Keratinocyte (primary cell): ENCODE measurements around the gene SYTL1. TPM values are rescaled to one million over a fixed set of nuclear protein-coding genes. Genes with fewer than 3 reads are reported as not detected.

Experiments used
- DNase-seq: peaks from one replicate; pipeline ENCODE4 v3.0.0-alpha.2; 2011; ENCODE audit warnings: low read depth, missing footprints, low spot score
- FAIRE-seq: peaks from 2 replicates; lab custom pipeline; 2011; peaks lifted over from hg19 to GRCh38; lab: Jason Lieb, UNC
- H2AFZ ChIP-seq: 2 replicates; pipeline ENCODE4 v1.6.0; 2012; ENCODE audit warnings: low read length, control low read depth, inconsistent platforms; ENCODE audit not compliant: control insufficient read depth
- H3K27ac ChIP-seq: 2 replicates; pipeline ENCODE4 v1.5.1; 2011; ENCODE audit warnings: low read length; ENCODE audit not compliant: control insufficient read depth, insufficient read depth
- H3K27me3 ChIP-seq: 3 replicates; pipeline ENCODE4 v1.6.0; 2011; ENCODE audit warnings: low read length; ENCODE audit not compliant: control insufficient read depth, insufficient read depth; ENCODE audit errors: extremely low read depth
- H3K36me3 ChIP-seq, 2 experiments: 2 replicates in 1 of 2; 3 replicates in 1 of 2; pipeline ENCODE4 v1.5.1; 2011; ENCODE audit warnings: low read length in 2 of 2, mild to moderate bottlenecking in 1 of 2; ENCODE audit not compliant: control insufficient read depth in 2 of 2, insufficient read depth in 2 of 2; ENCODE audit errors: extremely low read depth in 1 of 2
- H3K4me1 ChIP-seq: 3 replicates; pipeline ENCODE4 v1.5.1; 2011; ENCODE audit warnings: low read length; ENCODE audit not compliant: control insufficient read depth, insufficient read depth; ENCODE audit errors: extremely low read depth
- H3K4me2 ChIP-seq: 3 replicates; pipeline ENCODE4 v1.6.0; 2011; ENCODE audit warnings: low read depth, low read length; ENCODE audit not compliant: control insufficient read depth, insufficient read depth; ENCODE audit errors: extremely low read depth
- H3K4me3 ChIP-seq, 3 experiments: fragments of 200-600 bp in 1 of 3; sonication (generic) in 1 of 3; 2 replicates in 2 of 3; 3 replicates in 1 of 3; pipeline ENCODE4 v1.5.1; 2011 to 2016; ENCODE audit warnings: low read length in 3 of 3, mild to moderate bottlenecking in 3 of 3, control low read depth in 2 of 3, inconsistent platforms in 1 of 3, low read depth in 1 of 3, mixed read lengths in 1 of 3, mixed run types in 1 of 3, moderate library complexity in 1 of 3; ENCODE audit not compliant: control insufficient read depth in 2 of 3, insufficient read depth in 2 of 3; ENCODE audit errors: extremely low read depth in 1 of 3
- H3K79me2 ChIP-seq: 2 replicates; pipeline ENCODE4 v1.6.0; 2012; ENCODE audit warnings: low read length; ENCODE audit not compliant: control insufficient read depth, insufficient read depth
- H3K9ac ChIP-seq: 3 replicates; pipeline ENCODE4 v1.6.0; 2011; ENCODE audit warnings: low read length; ENCODE audit not compliant: control insufficient read depth, insufficient read depth; ENCODE audit errors: extremely low read depth
- H3K9me1 ChIP-seq: 3 replicates; pipeline ENCODE4 v1.6.0; 2011; ENCODE audit warnings: low read length; ENCODE audit not compliant: control insufficient read depth, insufficient read depth; ENCODE audit errors: extremely low read depth
- H3K9me3 ChIP-seq: 2 replicates; pipeline ENCODE4 v1.5.1; 2012; ENCODE audit warnings: low read depth, low read length; ENCODE audit not compliant: control insufficient read depth
- H4K20me1 ChIP-seq: 3 replicates; pipeline ENCODE4 v1.6.0; 2011; ENCODE audit warnings: low read length; ENCODE audit not compliant: control insufficient read depth, insufficient read depth; ENCODE audit errors: extremely low read depth
- EZH2 ChIP-seq: IDR thresholded peaks from one replicate; pipeline ENCODE4 v1.6.1; 2012; ENCODE audit warnings: inconsistent platforms, mild to moderate bottlenecking, low read length, moderate library complexity
- dilution Hi-C: fragments of 300-500 bp; cut with MboI; formaldehyde crosslinking; loops from one replicate; pipeline ENCODE4 v1.7.0; 2020; ENCODE audit warnings: low sequenced_read_pairs; ENCODE audit not compliant: extremely low pct_ligation_motif_present
- polyA plus RNA-seq, 5 experiments: library from polyadenylated mRNA; depleted of rRNA in 3 of 5; stranded (reverse) in 3 of 5; stranded (forward) in 1 of 5; unstranded in 1 of 5; fragments of >200 nt; gene quantifications; 1 replicate in 1 of 5; 2 replicates in 3 of 5; 3 replicates in 1 of 5; pipeline versions ENCODE4 v1.2.1 to v1.2.3, GENCODE V29; 2011 to 2012; ENCODE audit warnings: missing spikeins in 2 of 5, low read depth in 1 of 5, low replicate concordance in 1 of 5
- TF ChIP-seq, protein P1 (sequence below), 3 experiments: IDR thresholded peaks in 1 of 3; conservative IDR thresholded peaks in 1 of 3; optimal IDR thresholded peaks in 1 of 3; 2 replicates in 2 of 3; 3 replicates in 1 of 3; pipeline versions ENCODE3 to v1.5.1; 2011; ENCODE audit warnings: low read length in 3 of 3, mild to moderate bottlenecking in 3 of 3, moderate library complexity in 2 of 3, control low read depth in 1 of 3, inconsistent platforms in 1 of 3; ENCODE audit not compliant: insufficient read depth in 2 of 3; ENCODE audit errors: extremely low read depth in 1 of 3

The SYTL1 gene
- polyA plus RNA-seq, 1 donor (not counting 4 experiments of a cell fraction or from before 2014, with no cell fraction given) = 15.6 TPM

DNA sequence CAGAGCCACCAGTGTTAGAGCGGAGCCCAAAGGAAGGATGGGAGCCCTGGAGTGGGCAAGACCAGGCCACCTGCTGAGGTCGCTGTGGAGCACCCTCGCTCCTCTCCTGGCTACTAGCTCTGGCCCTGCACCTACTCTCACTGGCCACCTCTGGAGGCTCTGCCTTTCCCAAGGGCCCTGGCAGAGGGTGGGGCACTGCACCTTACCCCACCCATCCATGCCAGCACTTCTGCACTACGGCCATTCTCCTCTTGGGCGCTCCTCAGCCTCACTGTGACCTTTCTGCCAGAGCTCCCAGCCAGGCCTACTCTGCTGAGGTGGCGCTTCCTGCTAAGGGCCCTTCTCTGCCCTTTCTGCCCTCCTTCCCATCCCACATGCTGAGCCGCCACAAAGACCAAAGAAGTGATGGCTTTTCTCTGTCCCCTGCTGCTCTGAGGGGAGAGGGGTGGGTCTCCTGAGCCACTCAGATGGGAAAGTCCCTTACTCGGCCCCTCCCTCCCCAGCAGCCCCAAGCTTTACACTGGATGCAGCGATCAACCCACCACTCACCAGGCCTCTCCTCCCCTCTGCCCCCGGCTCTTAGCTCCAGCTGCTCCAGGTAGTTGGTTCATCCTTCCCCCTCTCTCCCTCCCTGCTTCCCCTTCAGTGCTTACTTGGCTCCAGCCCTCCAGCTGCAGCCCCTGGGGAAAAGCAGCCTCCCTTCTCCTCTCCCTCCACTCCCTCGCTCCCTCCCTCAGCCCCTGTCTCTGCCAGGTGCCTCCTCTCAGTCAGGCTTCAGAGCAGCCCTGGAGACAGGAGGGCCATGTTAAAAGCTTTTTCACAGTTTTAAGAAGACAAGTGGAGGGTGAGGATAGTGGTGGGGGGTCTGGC, 34.7 kb upstream of the SYTL1 start:
- no peak overlapping the region for H2AFZ ChIP-seq
- DNase-seq = no peak
- H3K9me1 ChIP-seq = no peaks in the 10 kb centered on the region
- H3K4me3 ChIP-seq = no peak overlapping the region
- no peaks in the 10 kb centered on the region for H3K4me1 ChIP-seq
- dilution Hi-C loops = no loop called here
- no peak overlapping the region for H3K27ac ChIP-seq
- H3K9me3 ChIP-seq = no peaks in the 10 kb centered on the region
- no peaks in the 10 kb centered on the region for H3K36me3 ChIP-seq
- no peak for FAIRE-seq
- H4K20me1 ChIP-seq = no peaks in the 10 kb centered on the region
- H3K79me2 ChIP-seq = no peaks in the 10 kb centered on the region
- no peak overlapping the region for H3K4me2 ChIP-seq
- H3K27me3 ChIP-seq = no peaks in the 10 kb centered on the region
- no peak overlapping the region for H3K9ac ChIP-seq
- TF ChIP-seq, protein P1, sequence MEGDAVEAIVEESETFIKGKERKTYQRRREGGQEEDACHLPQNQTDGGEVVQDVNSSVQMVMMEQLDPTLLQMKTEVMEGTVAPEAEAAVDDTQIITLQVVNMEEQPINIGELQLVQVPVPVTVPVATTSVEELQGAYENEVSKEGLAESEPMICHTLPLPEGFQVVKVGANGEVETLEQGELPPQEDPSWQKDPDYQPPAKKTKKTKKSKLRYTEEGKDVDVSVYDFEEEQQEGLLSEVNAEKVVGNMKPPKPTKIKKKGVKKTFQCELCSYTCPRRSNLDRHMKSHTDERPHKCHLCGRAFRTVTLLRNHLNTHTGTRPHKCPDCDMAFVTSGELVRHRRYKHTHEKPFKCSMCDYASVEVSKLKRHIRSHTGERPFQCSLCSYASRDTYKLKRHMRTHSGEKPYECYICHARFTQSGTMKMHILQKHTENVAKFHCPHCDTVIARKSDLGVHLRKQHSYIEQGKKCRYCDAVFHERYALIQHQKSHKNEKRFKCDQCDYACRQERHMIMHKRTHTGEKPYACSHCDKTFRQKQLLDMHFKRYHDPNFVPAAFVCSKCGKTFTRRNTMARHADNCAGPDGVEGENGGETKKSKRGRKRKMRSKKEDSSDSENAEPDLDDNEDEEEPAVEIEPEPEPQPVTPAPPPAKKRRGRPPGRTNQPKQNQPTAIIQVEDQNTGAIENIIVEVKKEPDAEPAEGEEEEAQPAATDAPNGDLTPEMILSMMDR (optimal IDR thresholded peaks at IDR 0.05 in 1 of 3, IDR thresholded peaks at IDR 0.05 in 1 of 3, conservative IDR thresholded peaks at IDR 0.05 in 1 of 3; ENCODE audit: extremely low read depth in 1 of 3, insufficient read depth in 2 of 3, low read length in 3 of 3) = peak in 1 of 3 experiments; percentile 4
- no peak for TF ChIP-seq EZH2

DNA sequence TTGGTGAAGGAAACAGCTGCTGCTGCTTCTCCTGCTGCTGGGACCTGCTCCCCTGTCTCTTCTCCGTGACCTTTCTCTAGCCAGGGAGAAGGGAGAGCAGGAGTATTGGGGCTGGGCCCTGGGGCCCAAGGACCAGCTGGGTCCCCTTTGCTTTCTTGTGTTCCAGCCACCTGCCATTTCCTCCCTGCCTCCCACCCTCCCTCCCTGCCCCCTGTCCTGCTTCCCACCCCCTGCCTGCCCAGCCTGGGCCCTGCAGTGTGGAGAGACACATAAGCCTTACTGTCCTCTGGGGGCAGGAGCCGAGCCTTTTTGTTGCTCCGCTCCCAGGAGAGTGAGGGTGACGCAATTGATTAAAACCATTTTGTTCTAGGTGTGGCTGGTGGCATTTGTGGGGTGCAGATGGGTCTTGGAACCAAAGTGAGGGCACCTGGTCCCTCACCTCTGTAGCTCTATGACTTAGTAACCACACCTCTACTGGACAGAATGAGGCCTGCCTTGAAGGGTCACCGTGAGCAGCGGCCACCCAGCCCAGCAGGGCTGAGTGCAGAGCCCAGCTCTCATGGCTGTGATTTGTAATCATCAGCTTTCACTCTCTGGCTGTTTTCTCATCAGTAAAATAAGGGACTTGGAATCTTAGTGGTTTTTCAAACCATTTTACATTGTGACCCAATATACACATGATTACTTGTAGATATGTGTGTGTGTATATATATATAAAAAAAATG, 33.8 kb upstream of the SYTL1 start:
- H3K36me3 ChIP-seq = no peaks in the 10 kb centered on the region
- FAIRE-seq = no peak
- no peak overlapping the region for H3K4me3 ChIP-seq
- no peaks in the 10 kb centered on the region for H3K9me3 ChIP-seq
- H2AFZ ChIP-seq = no peak overlapping the region
- TF ChIP-seq EZH2 = no peak
- TF ChIP-seq, protein P1 (optimal IDR thresholded peaks at IDR 0.05 in 1 of 3, IDR thresholded peaks at IDR 0.05 in 1 of 3, conservative IDR thresholded peaks at IDR 0.05 in 1 of 3; ENCODE audit: extremely low read depth in 1 of 3, insufficient read depth in 2 of 3, low read length in 3 of 3) = no peak
- no peak overlapping the region for H3K27ac ChIP-seq
- no peaks in the 10 kb centered on the region for H3K4me1 ChIP-seq
- dilution Hi-C loops = no loop called here
- no peak for DNase-seq
- no peaks in the 10 kb centered on the region for H3K9me1 ChIP-seq
- H3K27me3 ChIP-seq = no peaks in the 10 kb centered on the region
- no peak overlapping the region for H3K9ac ChIP-seq
- H4K20me1 ChIP-seq = no peaks in the 10 kb centered on the region
- no peak overlapping the region for H3K4me2 ChIP-seq
- H3K79me2 ChIP-seq = no peaks in the 10 kb centered on the region
